GM18520 (cell line): ENCODE measurements around the gene NAB2.

ENCODE experiments used
- ATAC-seq: cut with Tn5 transposase; IDR thresholded peaks from one replicate; pipeline ENCODE4 v1.9.1; 2021; ENCODE audit not compliant: unreplicated experiment

NAB2 gene

GRCh38 chr12:57093415-57094207 lies 4.7 kb downstream of the NAB2 start:
- ATAC-seq = no peak

- ATAC-seq = no peak
These were observed 5.6 kb downstream of the NAB2 start for GRCh38 chr12:57094208-57095160.

- ATAC-seq = no peak
These were observed 6.5 kb downstream of the NAB2 start for GRCh38 chr12:57095440-57095839.

- ATAC-seq = no peak
These were observed 7.2 kb downstream of the NAB2 start for GRCh38 chr12:57096099-57096572.

- ATAC-seq = no peak
These were observed 8.0 kb downstream of the NAB2 start for GRCh38 chr12:57096748-57097553.

GRCh38 chr12:57097554-57097835 lies 8.6 kb downstream of the NAB2 start:
- no peak for ATAC-seq

- no peak for ATAC-seq
These were observed 9.6 kb downstream of the NAB2 start for GRCh38 chr12:57098546-57098945.

GRCh38 chr12:57099047-57099714 lies 10.3 kb downstream of the NAB2 start:
- ATAC-seq = no peak

- no peak for ATAC-seq
These were observed 10.9 kb downstream of the NAB2 start for GRCh38 chr12:57099766-57100165.

- no peak for ATAC-seq
These were observed 13.2 kb downstream of the NAB2 start for GRCh38 chr12:57101892-57102695.

GRCh38 chr12:57103856-57104255 lies 14.9 kb downstream of the NAB2 start:
- no peak for ATAC-seq

- no peak for ATAC-seq
These were observed 15.5 kb downstream of the NAB2 start for GRCh38 chr12:57104292-57104910.

GRCh38 chr12:57105011-57105753 lies 16.3 kb downstream of the NAB2 start:
- no peak for ATAC-seq

GRCh38 chr12:57106021-57106708 lies 17.3 kb downstream of the NAB2 start:
- ATAC-seq = no peak

- ATAC-seq = no peak
These were observed 18.7 kb downstream of the NAB2 start for GRCh38 chr12:57107456-57108155.

- ATAC-seq = no peak
These were observed 20.5 kb downstream of the NAB2 start for GRCh38 chr12:57109207-57110103.
